GM18502 (cell line): Measurements from ENCODE around the gene FAHD2A.
"Not testable (repeated sequence)": the region's sequence is repeated elsewhere in the genome, so short reads cannot be mapped to it uniquely, and the experiment has no call there.

Experiments
- ATAC-seq: cut with Tn5 transposase; IDR thresholded peaks from one replicate; pipeline ENCODE4 v1.9.1; 2021; ENCODE audit warnings: mild to moderate bottlenecking; ENCODE audit not compliant: unreplicated experiment, poor library complexity

FAHD2A gene

GRCh38 chr2:95389245-95390119 is 13.0 kb upstream of the FAHD2A start:
- ATAC-seq, result peak; percentile 85

GRCh38 chr2:95390272-95390880 is 12.1 kb upstream of the FAHD2A start:
- no peak for ATAC-seq

DNA sequence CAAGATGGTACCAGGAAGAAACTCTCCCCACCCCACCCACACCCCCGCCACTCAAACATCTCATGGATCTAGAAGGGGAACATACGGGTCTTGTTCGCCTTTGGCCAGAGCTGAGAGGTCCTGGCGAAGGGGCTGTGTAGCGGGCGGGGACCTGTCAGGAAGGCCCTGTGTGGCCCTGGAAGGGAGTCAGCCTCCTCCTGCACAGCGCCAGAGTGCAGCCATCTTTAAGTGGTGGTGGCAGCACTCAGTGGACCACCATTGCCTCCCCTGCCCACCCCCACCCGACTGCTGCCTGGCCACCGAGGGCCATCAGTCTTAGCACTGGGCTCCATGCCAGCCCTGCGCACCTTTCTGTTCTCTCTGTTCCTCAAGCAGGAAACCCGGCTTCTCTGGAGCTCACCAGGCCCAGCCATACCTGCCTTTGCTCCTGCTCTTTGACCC is 11.6 kb upstream of the FAHD2A start:
- ATAC-seq, result no peak

GRCh38 chr2:95391641-95392310 is 10.7 kb upstream of the FAHD2A start:
- no peak for ATAC-seq

- no peak for ATAC-seq
These were observed 10.2 kb upstream of the FAHD2A start for GRCh38 chr2:95392320-95392719.

DNA sequence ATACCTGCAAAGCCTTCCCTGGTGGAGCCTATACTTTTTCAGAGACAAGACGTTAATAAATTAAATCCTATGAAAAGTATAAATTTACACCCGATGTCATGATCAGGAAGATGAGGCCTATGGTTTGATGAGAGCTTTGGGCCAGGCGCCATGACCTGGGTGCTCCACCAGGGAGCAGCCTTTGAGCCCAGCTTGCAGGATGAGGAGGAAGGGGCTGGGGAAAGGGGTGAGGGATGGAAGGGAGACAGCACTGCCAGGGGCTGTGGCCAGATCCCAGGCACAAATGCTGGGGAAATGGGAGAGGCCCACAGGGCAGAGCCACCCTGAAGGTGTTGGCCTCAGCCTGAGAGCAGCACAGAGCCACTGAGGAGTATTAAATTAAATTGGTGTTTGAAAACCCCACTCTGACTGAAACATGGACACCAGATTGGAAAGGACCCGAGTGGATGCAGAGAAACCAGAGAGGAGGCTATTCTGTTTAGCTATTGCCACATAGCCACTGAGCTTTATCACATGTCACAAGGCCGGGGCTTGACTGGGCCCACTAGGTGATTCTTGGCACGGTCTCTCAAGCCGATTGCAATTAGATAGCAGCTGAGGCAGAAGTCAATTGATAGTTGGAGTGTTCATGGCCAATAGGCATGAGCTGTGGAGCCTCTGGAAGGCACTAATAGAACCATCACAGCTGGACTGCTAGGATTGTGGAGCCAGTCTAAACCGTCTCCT is 9.6 kb upstream of the FAHD2A start:
- ATAC-seq, result no peak

- no peak for ATAC-seq
These were observed 8.6 kb upstream of the FAHD2A start for GRCh38 chr2:95393901-95394300.

GRCh38 chr2:95399061-95399460 is 3.4 kb upstream of the FAHD2A start:
- ATAC-seq, result no peak

- ATAC-seq, result no peak
These were observed 1.0 kb upstream of the FAHD2A start for GRCh38 chr2:95401480-95401879.

- ATAC-seq, result peak; percentile 9
These were observed 521 bp upstream of the FAHD2A start for GRCh38 chr2:95402004-95402369.

DNA sequence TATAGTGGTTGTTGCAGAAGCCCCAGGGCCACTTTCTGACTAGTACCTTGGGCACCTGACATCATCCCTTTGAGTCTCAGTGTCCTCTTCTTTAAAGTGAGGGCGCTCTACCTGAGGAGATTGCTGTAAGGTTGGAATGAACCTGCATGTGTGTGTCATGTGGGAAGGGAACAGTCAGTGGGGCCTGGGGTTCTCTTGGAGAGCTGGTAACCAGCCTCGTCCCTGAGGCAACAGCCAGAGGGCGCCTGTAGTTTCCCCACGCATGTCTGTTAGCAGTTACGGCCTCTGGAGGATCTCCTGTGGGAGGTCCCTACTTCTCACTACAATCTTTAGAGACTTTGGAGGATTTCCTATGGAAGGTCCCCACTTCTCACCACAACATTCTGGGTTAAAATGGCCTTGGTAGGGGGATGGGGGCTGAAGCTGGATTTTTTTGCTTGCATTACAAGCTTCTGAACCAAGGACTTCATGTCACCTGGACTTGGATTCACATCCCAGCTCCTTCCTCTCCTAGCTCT is 755 bp downstream of the FAHD2A start:
- not testable (repeated sequence) for ATAC-seq

- not testable (repeated sequence) for ATAC-seq
These were observed 1.3 kb downstream of the FAHD2A start for GRCh38 chr2:95403824-95404223.

DNA sequence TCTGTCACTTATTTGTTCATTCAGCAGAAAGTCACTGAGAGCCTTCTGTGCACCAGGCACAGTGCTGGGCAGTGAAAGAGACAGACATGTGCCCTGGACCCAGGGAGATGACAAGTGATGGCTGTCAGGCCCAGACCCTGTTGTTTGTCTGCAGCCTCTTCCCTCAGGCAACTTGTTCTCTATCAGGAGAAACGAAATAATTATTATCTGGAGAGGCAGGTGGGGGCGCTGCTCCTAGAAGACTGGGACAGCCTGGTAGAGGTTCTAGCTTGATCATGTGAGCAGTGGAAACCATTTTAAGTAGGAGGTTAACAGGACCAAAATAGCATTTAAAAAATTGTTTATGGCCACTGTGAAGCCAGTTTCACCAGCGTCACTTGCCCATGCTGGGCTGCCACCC is 2.2 kb downstream of the FAHD2A start:
- not testable (repeated sequence) for ATAC-seq

DNA sequence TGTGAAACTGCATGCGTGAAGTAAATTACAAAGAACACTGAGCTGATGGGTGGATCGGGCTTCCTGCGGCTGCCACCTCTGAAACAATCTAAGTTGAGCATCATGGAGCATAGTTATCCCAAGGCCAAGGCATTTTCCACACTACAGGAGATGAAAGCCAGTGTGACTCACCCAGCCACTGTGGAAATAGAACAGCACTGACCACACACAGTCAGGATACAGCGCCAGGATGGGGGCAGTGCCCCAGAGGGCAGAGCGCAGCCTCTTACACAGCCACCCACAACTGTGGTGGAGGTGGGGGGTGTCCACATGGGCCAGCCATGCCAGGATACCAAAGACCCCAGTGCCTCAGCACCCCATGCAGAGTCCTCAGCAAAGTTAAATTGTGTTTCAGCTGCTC is 8.7 kb downstream of the FAHD2A start:
- ATAC-seq, result not testable (repeated sequence)

DNA sequence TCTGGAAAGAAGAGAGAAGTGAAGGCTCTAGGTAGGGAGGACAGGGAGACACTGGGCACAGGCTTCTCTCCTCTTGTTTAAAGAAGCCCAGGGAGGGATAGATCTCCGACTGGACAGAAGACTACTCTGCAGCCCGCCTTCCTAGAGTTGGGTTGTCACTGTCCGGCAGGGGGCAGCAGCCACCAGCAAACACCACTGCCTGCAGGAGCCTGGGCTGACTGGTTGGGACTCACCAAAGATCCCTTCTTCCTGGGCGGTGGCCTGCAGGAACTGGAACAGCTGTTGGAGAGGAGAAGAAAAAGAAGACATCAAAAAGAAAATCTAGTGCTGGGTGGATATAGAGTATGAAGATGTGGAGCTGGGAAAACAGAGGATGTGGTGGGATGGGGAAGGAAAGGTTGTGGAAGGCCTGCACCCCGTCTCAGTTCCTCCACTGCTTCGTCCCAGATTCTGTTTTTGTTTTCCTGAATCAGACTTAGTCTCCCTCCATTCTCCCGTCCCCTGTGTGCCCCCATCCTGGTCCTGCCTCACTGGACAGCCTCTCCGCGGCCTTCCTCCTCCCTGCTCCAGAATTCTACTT is 11.6 kb downstream of the FAHD2A start:
- ATAC-seq, result peak; percentile 83

- ATAC-seq, result not testable (repeated sequence)
These were observed 12.6 kb downstream of the FAHD2A start for GRCh38 chr2:95415138-95415537.

- not testable (repeated sequence) for ATAC-seq
These were observed 13.1 kb downstream of the FAHD2A start for GRCh38 chr2:95415561-95415960.

DNA sequence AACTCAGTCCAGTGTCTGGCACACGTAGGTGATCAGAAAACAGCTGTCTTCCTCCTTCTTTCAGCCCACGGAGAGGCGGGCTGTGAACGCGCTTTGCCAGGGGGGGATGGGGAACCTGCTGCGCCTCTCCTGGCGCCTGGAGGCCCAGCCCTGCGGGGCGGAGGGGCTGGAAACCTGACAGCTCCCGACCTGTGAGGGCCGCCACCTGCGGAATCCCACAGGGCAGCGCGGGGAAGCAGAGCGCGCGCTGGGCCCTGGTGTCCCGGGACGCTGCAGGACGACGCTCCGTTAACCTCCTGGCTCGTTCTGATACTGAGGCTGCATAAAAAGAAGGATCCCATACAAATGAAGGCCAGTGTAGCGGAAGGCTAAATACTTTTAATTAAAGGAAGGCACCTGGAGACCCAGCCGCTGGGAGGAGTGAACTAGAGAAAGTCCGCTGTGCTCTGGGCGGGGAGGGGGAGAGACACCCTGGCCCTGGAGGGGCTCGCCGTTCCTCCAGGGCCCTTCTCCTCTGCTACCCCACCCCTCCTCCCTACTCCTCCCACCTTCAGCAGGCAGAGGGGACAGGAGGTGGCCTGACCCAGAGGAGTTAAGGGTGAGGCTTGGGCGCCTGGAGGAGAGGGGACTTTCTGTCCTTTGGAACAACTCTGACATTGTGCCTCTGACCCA is 24.8 kb downstream of the FAHD2A start:
- not testable (repeated sequence) for ATAC-seq

- not testable (repeated sequence) for ATAC-seq
These were observed 27.4 kb downstream of the FAHD2A start for GRCh38 chr2:95429748-95430467.
